Left renal pelvis (tissue), 4 donors: Measurements from ENCODE around the gene HLA-DQB1. TPM values are rescaled to one million over a fixed set of nuclear protein-coding genes. Genes with fewer than 3 reads are reported as not detected.
"Not testable (repeated sequence)": the region's sequence is repeated elsewhere in the genome, so short reads cannot be mapped to it uniquely, and the experiment has no call there.

Source experiments
- DNase-seq, 4 donors: peaks; one replicate each; pipeline ENCODE4 v3.0.0-alpha.2; 2013; ENCODE audit warnings: low read depth in 4 of 4, low spot score in 3 of 4
- polyA plus RNA-seq, 4 donors: library from polyadenylated mRNA; unstranded; fragments of 120-200 nt; gene quantifications; one replicate each; pipeline ENCODE4 v1.2.1, GENCODE V29; 2013; ENCODE audit not compliant: insufficient read length in 4 of 4

The HLA-DQB1 gene
- 10 to 100 TPM in 1 of 4 donors, 1 to 10 TPM in 3; 3.1 to 11.8 (median 6.1) TPM for polyA plus RNA-seq

- peak in 2 of 4 donors; percentile 25 to 65 for DNase-seq
Measured at GRCh38 chr6:32666420-32667300, at the start of gene HLA-DQB1. Gene HLA-DQB1 (minus strand): TSS chr6:32666657. CDS start chr6:32666607, 50 bp downstream.

DNA sequence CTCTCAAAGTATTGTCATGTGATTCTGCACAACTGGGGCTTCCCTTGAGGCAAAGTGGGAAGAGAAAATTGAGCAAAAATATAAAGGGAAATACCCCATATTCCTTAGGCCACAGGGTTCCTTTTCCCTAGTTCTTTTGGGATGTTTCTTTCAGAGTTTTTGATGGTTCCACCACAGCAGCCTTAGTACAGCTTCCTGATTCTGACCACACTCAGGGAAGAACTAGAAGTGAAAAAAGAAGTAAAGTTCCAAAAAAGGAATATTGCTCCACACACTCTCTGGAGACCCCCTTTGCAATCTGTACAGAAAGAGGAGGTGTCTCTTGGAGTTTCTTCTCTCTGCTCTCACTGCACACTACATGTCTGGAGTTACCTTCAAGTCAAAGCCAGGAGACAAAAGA lies 46.8 kb upstream of the HLA-DQB1 start:
- no peak for DNase-seq

- no peak for DNase-seq
Measured at GRCh38 chr6:32709625-32710024, 43.2 kb upstream of the HLA-DQB1 start.

DNA sequence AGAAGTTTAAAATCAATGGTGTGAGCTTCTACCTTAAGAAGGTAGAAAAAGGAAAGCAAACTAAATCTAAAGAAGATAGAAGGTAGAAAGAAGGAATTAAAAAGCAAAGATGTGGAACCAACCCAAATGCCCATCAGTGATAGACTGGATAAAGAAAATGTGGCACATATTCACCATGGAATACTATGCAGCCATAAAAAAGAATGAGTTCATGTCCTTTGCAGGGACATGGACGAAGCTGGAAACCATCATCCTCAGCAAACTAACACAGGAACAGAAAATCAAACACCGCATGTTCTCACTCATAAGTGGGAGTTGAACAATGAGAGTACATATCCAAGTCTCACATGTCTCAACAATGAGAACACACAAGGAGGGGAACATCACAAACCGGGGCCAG lies 38.7 kb upstream of the HLA-DQB1 start:
- DNase-seq: not testable (repeated sequence)

GRCh38 chr6:32703347-32703746 lies 36.9 kb upstream of the HLA-DQB1 start:
- no peak for DNase-seq

GRCh38 chr6:32700391-32701040 lies 34.1 kb upstream of the HLA-DQB1 start:
- peak; percentile 39 to 45 (median 42) for DNase-seq

DNA sequence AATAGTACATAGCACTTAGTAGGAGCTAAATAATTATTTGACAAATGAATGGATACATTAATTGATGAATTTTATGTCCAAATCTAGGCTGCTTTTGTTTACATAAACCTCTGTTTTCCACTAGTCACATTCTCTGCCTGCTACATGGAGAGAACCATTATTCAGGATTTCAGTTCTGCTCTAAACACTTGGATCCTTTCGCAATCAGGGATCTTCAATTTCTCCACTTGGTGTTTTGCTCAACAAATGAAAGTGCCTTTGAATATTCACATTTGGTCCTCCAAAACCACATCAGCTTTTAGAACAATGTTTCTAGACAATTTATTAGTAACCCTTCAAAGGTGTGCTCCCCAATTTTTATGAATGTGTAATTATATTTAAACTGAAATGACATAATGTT lies 30.6 kb upstream of the HLA-DQB1 start:
- no peak for DNase-seq

DNA sequence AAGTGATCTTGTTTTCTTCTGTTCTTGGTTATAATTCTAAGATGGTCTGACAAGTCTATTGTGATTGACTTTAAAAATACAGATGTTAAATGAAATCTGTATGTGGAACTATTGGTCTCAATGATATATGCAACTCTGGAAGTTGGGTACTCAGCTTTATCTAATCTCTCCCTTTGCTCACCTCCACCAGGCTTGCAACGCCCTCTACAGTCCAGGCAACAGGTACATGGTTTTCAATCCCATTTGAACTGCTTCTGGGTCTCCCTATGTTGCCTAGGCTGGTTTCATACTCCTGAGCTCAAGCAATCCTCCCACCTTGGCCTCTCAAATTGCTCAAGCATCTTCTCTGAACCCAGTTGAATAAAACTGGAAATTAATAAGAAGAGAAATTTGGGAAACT lies 25.6 kb upstream of the HLA-DQB1 start:
- DNase-seq: no peak

DNA sequence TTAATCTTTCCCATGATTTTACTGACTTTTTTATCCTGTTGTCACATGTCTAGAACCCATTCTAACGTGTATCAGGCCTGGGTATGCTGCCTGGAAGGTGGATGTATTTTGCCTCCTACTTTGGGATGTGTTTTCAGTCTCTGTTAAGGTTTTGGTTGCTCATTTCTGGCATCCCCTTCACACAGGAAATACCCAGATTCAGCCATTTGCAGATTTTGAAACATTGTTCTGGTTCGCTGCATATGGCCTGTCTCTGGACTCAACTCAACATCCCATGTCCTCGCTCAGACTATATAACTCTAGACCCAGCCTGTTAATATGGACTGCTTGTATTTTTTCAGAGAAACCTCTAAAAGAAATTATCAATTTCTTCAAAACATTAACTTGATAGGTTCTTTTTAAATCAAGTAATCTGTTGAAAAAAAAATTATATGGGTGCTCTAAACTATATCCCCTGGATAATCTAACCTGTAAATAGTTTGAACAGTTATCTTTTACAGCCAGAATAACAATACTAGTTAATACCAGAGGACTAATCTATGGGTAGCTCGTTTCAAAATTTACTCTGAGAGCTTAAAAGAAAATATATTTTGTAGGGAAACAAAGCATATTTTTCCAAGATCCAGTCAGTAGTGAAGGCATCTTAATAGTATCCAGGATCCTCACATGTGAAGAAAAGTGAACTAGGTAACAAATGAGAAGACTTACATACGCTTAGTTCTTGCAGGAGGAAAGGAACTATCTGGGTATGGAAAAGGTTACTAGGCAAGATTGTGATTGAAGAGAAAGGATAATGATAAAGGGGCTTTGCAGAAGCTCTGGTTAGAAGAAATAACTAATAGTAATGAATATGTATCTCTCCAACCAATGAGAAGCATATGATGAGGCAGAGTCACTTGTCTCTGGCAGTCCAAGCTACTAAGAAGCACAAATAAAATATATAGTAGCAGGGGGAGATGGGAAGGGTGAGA lies 23.4 kb upstream of the HLA-DQB1 start:
- no peak for DNase-seq

DNA sequence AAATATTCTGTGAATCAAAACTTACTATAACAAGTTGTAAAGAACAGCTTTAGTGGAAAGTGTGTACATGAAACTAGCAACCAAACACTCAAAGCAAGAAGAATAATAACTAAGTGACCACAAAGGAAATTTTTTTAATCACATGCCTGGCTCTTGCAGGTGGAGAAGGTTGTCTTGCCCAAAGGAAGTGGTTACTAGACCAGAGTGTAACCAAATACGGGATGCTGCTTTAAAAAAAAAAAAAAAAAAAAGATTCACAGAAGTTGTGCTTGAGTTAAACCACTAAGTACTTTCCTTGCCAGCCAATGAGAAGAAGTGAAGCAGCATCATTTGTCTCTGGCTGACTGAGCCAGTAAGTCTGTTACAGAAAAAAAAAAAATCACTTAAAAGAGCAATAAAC lies 19.1 kb upstream of the HLA-DQB1 start:
- DNase-seq: no peak

GRCh38 chr6:32684246-32684645 lies 17.8 kb upstream of the HLA-DQB1 start:
- DNase-seq: no peak

DNA sequence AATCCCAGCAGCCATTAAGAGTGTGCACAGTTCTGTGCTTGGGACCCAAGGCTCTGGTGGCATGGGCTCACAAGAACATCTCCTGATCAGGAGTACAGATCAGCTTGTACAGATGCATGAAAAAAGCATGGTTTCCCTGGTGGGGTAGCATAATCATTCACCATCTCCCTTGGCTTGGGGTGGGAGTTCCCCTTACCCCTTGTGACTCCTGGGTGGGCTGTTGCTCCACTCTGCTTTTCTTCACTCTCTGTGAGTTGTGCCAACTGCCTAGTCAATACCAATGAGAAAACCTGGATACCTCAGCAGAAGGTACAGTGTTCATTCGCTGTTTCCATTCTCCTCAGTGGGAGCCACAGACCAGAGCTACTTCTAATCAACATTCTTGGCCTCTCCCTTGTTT lies 13.6 kb upstream of the HLA-DQB1 start:
- DNase-seq: no peak

DNA sequence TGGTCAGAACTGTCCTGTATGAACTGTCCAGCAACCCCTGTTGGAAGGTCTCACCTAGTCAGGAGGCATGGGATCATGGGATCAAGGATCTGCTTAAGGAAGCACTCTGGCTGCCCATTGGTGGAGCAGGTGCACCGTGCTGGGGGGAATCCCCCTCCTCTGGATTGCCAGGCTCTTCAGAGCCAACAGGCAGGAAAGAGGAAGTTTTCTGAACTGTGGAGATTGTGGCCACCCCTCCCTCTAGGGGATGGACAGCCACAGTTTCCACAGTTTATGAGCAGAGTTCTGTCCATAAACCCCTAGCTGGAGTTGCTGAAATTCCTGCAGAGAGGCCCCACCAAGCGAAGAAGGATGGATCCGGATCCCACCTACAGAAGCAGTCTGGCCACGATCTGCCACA lies 13.0 kb upstream of the HLA-DQB1 start:
- no peak for DNase-seq

DNA sequence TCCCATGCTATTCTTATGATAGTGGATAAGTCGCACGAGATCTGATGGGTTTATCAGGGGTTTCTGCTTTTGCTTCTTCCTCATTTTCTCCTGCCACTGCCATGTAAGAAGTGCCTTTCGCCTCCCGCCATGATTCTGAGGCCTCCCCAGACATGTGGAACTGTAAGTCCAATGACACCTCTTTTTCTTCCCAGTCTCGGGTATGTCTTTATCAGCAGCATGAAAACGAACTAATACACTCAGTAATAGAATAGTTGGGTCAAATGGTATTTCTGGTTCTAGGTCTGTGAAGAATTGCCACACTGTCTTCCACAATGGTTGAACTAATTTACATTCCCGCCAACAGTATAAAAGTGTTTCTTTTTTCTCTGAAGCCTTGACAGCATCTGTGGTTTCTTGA lies 7.7 kb upstream of the HLA-DQB1 start:
- not testable (repeated sequence) for DNase-seq

GRCh38 chr6:32671908-32672307 lies 5.5 kb upstream of the HLA-DQB1 start:
- not testable (repeated sequence) for DNase-seq

GRCh38 chr6:32669893-32670292 lies 3.4 kb upstream of the HLA-DQB1 start:
- DNase-seq: no peak

DNA sequence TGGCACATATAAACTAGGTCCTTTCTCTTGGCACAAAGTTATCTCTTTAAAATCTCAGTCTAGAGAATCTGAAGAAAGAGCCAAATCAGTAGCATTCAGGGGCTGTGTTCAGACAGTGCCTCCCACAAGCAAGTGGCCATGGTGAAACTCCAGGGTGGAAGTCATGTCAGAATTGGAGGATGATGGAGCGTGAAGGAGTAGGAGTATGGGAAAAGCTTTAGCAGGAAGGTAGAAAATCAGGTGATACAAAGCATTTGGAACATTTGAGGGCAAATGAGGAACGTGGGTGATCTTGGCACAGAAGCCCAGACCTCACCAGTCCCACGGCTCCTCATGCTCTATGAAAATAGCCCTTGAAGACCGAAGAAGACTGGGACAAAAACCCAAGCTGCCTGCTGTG lies 2.8 kb upstream of the HLA-DQB1 start:
- no peak for DNase-seq

DNA sequence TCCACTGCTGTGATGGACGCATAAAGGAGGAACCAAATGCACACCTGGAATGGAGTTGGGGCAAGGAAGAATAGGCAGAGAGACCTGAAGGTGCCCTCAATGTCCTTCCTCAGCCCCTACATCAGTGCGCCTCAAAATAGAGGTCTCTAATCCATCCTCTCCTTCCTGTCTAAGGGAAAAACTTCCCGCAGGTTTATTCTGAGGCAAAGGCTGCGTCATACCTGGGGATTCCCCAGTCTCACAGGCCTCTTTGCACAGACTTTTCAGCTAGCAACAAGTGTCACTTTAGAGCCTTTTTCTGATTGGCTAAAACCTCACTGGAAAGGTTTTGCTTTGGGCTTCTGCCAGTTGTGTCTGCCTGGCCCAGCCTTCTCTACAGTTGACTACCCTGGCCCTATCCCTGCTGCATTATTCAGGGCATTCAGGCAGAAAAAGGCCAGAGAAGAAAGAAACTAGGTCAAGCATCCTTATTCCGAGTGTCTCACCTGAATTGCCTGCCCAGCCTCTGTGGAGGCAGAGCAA lies 1.8 kb upstream of the HLA-DQB1 start:
- no peak for DNase-seq

DNA sequence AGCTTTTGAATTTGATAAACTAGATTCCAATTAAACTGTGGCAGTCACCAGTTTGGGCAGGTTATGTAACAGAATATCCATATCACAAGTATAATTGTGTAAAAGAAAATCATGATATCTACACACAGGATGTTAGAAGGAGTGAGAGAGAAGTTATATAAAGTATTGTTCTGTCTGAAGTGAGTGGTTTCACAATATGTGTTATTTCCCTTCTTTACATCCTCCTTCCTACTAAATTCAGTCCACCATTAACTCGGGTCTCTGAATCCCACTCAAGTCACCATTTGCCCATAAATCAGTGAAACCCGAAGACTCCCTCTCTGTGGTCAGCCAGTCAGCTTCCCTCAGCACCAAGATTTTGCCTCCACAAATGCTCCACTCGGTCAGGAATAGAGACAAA lies 796 bp downstream of the HLA-DQB1 start:
- DNase-seq: no peak

- DNase-seq: no peak
Measured at GRCh38 chr6:32664827-32665362, 1.6 kb downstream of the HLA-DQB1 start.
